ENCODE data around the gene EHMT1.

DNA sequence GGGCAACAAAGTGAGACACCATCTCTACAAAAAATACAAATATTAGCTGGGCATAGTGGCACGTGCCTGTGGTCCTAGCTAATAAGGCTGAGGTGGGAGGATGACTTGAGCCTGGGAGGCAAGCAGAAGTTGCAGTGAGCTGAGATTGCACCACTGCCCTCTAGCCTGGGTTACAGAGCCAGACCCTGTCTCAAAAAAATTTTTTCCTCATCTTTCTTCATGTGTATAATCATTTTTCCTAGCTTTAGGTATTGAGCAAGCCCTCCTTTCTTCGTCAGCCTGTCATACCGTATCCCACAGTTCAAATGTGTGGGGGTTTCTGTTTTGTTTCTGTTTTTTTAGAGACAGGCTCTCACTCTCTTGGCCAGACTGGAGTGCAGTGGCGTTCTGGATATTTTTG is 41.3 kb downstream of the EHMT1 start:
- TF ChIP-seq CTCF (IDR thresholded peaks at IDR 0.05) (no peak), EZH2 (IDR thresholded peaks at IDR 0.05; ENCODE audit: borderline replicate concordance, insufficient read depth, low read depth, low read length, poor library complexity, severe bottlenecking) (no peak)
